ENCODE data around the gene ELL2. TPM values are rescaled to one million over a fixed set of nuclear protein-coding genes. Genes with fewer than 3 reads are reported as not detected.

Gene ELL2
- total RNA-seq, 1 donor from 2014 or later = 21.0 TPM

- DNase-seq (ENCODE audit: low read depth, low spot score) = no peak
Observed at GRCh38 chr5:95956900-95957293, 4.8 kb downstream of the ELL2 start.

- no peak for DNase-seq (ENCODE audit: low read depth, low spot score)
Observed at GRCh38 chr5:95956021-95956899, 5.4 kb downstream of the ELL2 start.

GRCh38 chr5:95954716-95955115, 6.9 kb downstream of the ELL2 start:
- DNase-seq (ENCODE audit: low read depth, low spot score) = no peak

- DNase-seq (ENCODE audit: low read depth, low spot score) = no peak
Observed at GRCh38 chr5:95953021-95953702, 8.5 kb downstream of the ELL2 start.

- DNase-seq (ENCODE audit: low read depth, low spot score) = no peak
Observed at GRCh38 chr5:95951916-95952315, 9.7 kb downstream of the ELL2 start.

GRCh38 chr5:95949810-95950209, 11.8 kb downstream of the ELL2 start:
- no peak for DNase-seq (ENCODE audit: low read depth, low spot score)

GRCh38 chr5:95948631-95949030, 13.0 kb downstream of the ELL2 start:
- no peak for DNase-seq (ENCODE audit: low read depth, low spot score)

GRCh38 chr5:95946451-95946850, 15.2 kb downstream of the ELL2 start:
- DNase-seq (ENCODE audit: low read depth, low spot score) = no peak

GRCh38 chr5:95942968-95943367, 18.7 kb downstream of the ELL2 start:
- DNase-seq (ENCODE audit: low read depth, low spot score) = no peak

- no peak for DNase-seq (ENCODE audit: low read depth, low spot score)
Observed at GRCh38 chr5:95942414-95942813, 19.2 kb downstream of the ELL2 start.

- DNase-seq (ENCODE audit: low read depth, low spot score) = no peak
Observed at GRCh38 chr5:95941756-95942155, 19.9 kb downstream of the ELL2 start.

- no peak for DNase-seq (ENCODE audit: low read depth, low spot score)
Observed at GRCh38 chr5:95940758-95941682, 20.6 kb downstream of the ELL2 start.

GRCh38 chr5:95939465-95939864, 22.2 kb downstream of the ELL2 start:
- no peak for DNase-seq (ENCODE audit: low read depth, low spot score)

GRCh38 chr5:95938766-95939165, 22.9 kb downstream of the ELL2 start:
- no peak for DNase-seq (ENCODE audit: low read depth, low spot score)

- DNase-seq (ENCODE audit: low read depth, low spot score) = no peak
Observed at GRCh38 chr5:95938347-95938746, 23.3 kb downstream of the ELL2 start.

- DNase-seq (ENCODE audit: low read depth, low spot score) = no peak
Observed at GRCh38 chr5:95937607-95938152, 24.0 kb downstream of the ELL2 start.

- no peak for DNase-seq (ENCODE audit: low read depth, low spot score)
Observed at GRCh38 chr5:95936812-95937397, 24.7 kb downstream of the ELL2 start.

GRCh38 chr5:95935553-95936100, 26.0 kb downstream of the ELL2 start:
- no peak for DNase-seq (ENCODE audit: low read depth, low spot score)

- no peak for DNase-seq (ENCODE audit: low read depth, low spot score)
Observed at GRCh38 chr5:95934207-95934804, 27.3 kb downstream of the ELL2 start.

- DNase-seq (ENCODE audit: low read depth, low spot score) = no peak
Observed at GRCh38 chr5:95932941-95933340, 28.7 kb downstream of the ELL2 start.

Data from pulmonary artery endothelial cell (primary cell).